ENCODE data around the gene LRRC27.

DNA sequence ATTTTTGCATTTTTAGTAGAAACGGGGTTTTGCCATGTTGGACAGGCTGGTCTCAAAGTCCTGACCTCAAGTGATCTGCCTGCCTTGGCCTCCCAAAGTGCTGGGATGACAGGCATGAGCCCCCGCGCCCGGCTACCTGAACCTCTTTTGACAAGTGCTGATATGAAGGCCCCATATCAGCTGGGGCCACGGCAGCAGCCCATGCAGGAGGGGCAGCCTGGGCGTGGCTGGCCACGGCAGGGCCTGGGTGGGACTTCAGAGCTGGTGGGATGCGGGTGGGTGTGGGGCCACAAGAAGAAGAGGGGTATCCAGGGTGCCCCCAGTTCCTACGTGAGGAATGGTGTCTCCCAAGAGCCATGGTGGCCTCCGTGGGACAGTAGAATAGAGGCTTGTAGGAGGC is 6.9 kb downstream of the LRRC27 start:
- TF ChIP-seq, protein P1, sequence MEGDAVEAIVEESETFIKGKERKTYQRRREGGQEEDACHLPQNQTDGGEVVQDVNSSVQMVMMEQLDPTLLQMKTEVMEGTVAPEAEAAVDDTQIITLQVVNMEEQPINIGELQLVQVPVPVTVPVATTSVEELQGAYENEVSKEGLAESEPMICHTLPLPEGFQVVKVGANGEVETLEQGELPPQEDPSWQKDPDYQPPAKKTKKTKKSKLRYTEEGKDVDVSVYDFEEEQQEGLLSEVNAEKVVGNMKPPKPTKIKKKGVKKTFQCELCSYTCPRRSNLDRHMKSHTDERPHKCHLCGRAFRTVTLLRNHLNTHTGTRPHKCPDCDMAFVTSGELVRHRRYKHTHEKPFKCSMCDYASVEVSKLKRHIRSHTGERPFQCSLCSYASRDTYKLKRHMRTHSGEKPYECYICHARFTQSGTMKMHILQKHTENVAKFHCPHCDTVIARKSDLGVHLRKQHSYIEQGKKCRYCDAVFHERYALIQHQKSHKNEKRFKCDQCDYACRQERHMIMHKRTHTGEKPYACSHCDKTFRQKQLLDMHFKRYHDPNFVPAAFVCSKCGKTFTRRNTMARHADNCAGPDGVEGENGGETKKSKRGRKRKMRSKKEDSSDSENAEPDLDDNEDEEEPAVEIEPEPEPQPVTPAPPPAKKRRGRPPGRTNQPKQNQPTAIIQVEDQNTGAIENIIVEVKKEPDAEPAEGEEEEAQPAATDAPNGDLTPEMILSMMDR (IDR thresholded peaks at IDR 0.05): no peak
- no peak for TF ChIP-seq POLR2A (IDR thresholded peaks at IDR 0.05)
- no peak for TF ChIP-seq POLR2AphosphoS5 (IDR thresholded peaks at IDR 0.05)

Measured in breast epithelium (tissue), 3 donors.